Fibroblast of skin of left quadriceps (primary cell): Measurements from ENCODE around the gene ERC2.
"Not testable (repeated sequence)": the region's sequence is repeated elsewhere in the genome, so short reads cannot be mapped to it uniquely, and the experiment has no call there.

ENCODE experiments used
- DNase-seq, 2 experiments: peaks; one replicate each; pipeline ENCODE4 v3.0.0-alpha.2; 2013; ENCODE audit warnings: low read depth in 2 of 2

The ERC2 gene

DNA sequence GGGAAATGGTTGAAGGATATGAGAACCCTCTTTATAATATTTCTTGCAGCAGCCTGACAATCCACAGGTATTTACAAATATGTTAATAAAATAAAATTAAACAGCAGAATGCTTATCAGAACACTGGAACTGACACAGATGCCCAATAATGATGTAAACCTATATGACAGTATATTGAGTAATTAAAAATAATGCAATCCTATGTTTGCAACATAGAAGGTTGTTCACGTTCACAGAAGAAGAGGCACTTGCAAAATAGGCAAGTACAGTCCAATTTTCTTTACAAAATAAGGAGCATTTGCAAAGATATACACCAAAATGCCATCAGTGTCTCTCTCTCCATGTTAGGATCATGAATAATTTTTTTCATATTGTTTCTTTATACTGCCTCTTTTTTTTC is 584.2 kb downstream of the ERC2 start:
- no peak for DNase-seq

- no peak for DNase-seq
Measured at GRCh38 chr3:55882006-55882405, 586.3 kb downstream of the ERC2 start.

- DNase-seq = no peak
Measured at GRCh38 chr3:55880357-55880756, 587.9 kb downstream of the ERC2 start.

- DNase-seq = no peak
Measured at GRCh38 chr3:55879901-55880331, 588.4 kb downstream of the ERC2 start.

- DNase-seq = no peak
Measured at GRCh38 chr3:55877703-55878102, 590.6 kb downstream of the ERC2 start.

GRCh38 chr3:55876560-55876959 is 591.7 kb downstream of the ERC2 start:
- DNase-seq = no peak

- no peak for DNase-seq
Measured at GRCh38 chr3:55875113-55875512, 593.2 kb downstream of the ERC2 start.

- no peak for DNase-seq
Measured at GRCh38 chr3:55873523-55874254, 594.6 kb downstream of the ERC2 start.

DNA sequence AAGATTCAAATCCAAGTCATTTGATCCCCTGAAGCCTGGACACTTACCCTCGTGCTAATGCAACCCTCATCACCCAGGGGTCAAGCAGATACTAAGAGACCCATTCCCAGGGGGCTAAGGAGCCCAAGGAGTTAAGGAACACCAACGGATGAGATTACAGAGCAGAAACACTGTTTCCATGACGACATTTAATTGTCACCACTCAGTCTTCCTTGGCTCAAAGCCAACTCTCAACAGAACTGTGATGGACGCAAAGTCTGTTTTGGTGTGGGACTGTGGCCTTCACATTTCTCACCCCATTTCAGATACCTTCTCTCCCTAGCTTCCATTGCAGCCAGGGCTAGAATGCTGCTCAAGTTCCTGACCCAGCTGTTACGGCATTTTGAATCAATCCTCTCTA is 597.7 kb downstream of the ERC2 start:
- DNase-seq = no peak

- no peak for DNase-seq
Measured at GRCh38 chr3:55868347-55868746, 599.9 kb downstream of the ERC2 start.

DNA sequence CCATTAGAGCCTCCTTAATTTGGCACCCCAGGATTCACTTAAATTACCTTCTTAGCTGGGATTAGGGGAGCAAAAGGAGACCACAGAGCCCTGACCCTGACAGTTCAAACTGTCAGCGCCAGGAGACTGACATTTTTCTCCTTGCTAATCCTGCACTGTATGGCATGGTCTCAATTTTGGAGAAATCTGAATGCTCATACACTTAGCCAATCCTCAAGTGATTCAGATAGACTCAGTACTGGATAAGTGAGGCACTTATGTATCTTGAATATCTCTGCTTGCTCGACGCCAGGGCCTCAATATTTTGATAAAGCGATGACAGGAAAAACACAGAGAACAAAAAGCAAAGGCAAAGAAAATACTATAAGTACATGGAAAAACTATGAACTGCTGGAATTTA is 605.2 kb downstream of the ERC2 start:
- no peak for DNase-seq

DNA sequence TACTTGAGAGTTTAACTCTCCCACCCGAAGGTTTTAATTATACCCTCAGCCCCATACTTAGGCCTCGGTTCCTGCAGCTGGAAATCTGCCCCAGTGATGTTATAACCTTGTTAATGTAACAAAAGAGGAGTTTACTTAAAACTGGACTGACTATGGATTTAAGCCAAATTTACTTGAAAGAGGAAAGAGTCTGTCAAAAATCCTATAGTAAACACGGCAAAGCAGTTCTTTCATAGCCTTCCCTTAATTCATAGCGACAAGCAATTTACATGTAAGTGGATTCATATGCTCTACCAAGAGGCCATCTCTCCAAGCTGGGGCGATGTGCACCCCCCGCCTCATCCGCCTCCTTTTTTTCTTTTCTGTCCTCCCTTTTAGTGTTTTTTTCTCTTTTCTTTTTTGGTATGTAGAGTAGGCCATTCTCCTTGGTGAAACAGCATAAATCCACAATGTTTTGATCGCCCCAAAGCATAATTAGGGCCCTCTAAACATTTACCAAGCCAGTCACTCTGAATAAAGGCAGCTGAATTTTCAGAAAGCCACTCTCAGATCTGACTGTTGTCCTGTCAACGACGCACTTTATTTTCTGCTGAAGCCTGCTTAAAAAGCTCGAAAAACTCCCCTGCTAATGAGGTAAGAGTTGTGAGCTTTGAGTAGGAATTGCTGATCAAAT is 608.1 kb downstream of the ERC2 start:
- DNase-seq = no peak

DNA sequence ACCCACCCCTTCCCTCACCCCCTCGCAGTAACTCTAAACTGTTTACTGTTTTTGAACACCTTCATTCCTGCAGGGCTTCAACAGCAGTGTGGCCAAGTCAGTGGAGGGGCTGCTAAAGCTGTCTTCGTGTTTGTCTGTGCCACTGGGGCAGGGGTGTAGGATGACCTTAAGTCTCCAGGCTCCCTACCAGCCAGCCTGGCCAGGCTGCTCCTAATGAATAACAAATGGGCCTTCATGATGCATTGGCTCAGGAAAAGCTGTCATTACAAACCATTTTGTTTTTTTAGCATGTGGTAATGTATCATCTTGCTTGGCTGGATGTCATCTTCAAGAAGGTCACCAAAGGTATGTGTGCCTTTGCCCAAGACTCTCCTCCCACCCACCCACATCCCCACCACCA is 609.0 kb downstream of the ERC2 start:
- DNase-seq = no peak

DNA sequence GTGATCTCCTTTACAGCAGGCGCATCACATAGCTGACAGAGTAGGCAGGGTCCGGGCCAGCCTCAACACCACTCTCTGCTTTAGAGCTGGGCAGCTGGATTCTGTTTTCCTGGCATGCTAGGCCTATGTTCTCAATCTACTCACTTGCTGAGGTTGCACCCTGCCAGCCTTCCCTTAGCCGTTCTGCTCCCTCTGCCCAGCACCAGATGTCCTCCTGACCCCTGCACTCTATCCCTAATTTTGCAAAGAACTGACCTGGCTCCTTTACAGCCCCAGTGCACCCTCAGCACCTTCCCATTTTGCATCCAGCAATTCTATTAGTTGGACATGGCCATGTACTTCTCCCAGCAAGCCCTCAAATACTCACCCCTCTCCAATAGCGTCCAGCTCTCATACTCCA is 609.5 kb downstream of the ERC2 start:
- no peak for DNase-seq

- no peak for DNase-seq
Measured at GRCh38 chr3:55858302-55858701, 610.0 kb downstream of the ERC2 start.

GRCh38 chr3:55857633-55858032 is 610.6 kb downstream of the ERC2 start:
- no peak for DNase-seq

- DNase-seq = no peak
Measured at GRCh38 chr3:55855311-55855710, 613.0 kb downstream of the ERC2 start.

DNA sequence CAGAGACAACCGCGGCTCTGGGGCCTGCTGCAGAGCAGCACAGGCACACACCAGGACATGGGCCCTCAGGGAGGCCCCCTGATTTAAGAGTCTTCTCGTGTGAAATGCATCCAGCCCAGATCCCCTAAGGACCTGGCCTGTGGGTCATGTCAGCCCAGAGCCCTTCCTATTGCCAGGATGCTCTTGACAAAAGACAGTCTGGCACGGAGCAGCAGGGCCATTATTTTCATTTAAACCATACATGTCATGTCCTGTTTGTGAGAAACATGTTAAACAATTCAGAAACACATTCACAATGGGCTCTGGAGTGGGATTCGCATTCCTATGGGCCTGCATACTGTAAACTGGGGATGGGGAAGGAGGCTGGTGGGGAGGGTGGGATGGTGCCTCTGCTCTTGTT is 613.8 kb downstream of the ERC2 start:
- no peak for DNase-seq

GRCh38 chr3:55852326-55852725 is 615.9 kb downstream of the ERC2 start:
- no peak for DNase-seq

DNA sequence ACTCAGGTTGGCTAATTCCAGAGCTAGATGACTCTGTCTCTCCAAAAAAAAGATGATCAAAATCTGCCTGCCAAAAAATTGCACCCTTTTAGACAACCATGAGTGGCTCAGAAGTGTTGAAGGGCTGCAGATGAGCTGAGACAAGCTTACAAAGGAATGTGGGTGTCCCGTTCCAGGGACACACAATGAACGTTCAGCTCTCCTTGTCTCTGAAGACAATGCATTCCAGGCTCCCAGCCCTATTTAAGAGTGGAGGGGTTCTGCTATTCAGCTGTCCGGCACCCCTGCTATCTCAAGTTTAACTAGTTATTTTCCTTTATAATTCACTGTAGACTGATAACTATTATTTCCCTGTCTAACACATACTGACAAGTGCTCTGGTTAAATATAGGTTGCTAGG is 626.1 kb downstream of the ERC2 start:
- no peak for DNase-seq

DNA sequence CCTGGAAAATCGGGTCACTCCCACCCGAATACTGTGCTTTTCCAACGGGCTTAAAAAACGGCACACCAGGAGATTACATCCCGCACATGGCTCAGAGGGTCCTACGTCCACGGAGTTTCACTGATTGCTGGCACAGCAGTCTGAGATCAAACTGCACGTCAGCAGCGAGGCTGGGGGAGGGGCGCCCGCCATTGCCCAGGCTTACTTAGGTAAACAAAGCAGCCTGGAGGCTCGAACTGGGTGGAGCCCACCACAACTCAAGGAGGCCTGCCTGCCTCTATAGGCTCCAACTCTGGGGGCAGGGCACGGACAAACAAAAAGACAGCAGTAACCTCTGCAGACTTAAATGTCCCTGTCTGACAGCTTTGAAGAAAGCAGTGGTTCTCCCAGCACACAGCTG is 636.4 kb downstream of the ERC2 start:
- DNase-seq = not testable (repeated sequence)

DNA sequence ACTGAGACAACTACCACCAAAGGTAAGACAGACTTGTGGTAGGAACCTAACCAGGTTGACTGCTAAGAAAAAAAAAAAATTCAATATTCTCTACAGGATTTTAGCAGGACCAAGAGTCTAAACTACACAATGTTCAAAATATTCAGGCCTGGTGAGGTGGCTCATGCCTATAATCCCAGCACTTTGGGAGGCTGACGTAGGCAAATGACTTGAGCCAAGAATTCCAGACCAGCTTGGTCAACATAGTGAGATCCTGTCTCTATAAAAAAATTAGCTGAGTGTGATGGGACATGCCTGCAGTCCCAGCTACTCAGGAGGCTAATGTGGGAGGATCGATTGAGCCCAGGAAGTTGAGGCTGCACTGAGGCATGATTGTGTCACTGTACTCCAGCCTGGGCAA is 639.6 kb downstream of the ERC2 start:
- DNase-seq = no peak

DNA sequence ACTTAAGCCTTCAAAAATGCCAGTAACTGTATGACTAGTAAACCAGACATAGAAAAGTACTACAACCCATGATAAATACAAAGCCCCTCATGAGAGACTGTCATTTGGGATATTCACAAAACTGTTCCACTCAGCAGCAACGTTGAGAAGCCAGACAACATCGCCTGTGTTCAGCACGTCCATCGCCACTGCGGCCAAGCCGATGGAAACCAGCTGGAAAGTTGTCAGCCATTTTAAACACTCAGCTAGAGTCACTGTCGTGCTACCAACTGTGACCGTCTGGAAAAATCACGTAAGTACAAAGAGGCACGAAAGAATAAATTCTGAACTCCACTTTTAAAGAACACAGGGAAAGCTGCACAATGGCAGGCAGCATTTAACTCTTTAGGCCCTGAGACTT is 640.5 kb downstream of the ERC2 start:
- DNase-seq = no peak
